ENCODE results near the gene HECTD2. TPM values are rescaled to one million over a fixed set of nuclear protein-coding genes. Genes with fewer than 3 reads are reported as not detected.
A peak's percentile ranks its signal among the peaks of the same experiment; 100 is the strongest.
"Not testable (repeated sequence)": the region's sequence is repeated elsewhere in the genome, so short reads cannot be mapped to it uniquely, and the experiment has no call there.

Gene HECTD2
- total and polyA plus RNA-seq, 7 donors: 2.4 to 29.3 (median 25.5) TPM

DNA sequence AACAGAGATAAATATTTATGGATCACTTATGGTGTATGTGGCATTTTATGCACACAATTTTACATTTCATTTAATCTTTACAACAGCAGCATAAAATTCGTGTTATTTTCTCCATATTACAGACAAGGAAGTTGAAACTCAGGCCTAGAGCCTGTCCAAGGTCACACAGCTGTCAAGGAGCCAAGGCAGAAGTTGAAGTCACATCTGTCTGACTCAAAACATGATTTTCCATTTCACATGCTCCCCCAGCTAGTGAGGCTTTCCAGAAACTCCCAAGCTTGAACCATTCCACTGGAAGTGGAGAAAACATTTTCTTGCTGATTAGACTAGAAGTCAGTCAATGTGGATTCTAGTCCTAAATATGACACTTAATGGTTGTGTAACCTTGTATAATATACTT, 110.5 kb downstream of the HECTD2 start:
- Histone ChIP-seq H3K36me3 (no peaks in the 10 kb centered on the region), H3K4me3 (no peak overlapping the region), H3K27ac (peak overlapping the region in 2 of 4 donors; percentile 13 to 33), H3K27me3 (no peaks in the 10 kb centered on the region), H3K9me3 (no peaks in the 10 kb centered on the region), H3K4me1 (peaks cover 0 to 10% (median 3%) of the 10 kb centered on the region in 4 donors)
- DNase-seq: peak; percentile 74
- TF ChIP-seq POLR2A (IDR thresholded peaks at IDR 0.05) (no peak), POLR2AphosphoS5 (IDR thresholded peaks at IDR 0.05) (peak in 2 of 4 donors; percentile 32 to 43), EP300 (IDR thresholded peaks at IDR 0.05) (no peak)
- intact Hi-C loops (cut with DNase I): no loop called here
- WGBS, 2 donors: 6 to 39% methylated on average over 1 of the region's 1 CpG

DNA sequence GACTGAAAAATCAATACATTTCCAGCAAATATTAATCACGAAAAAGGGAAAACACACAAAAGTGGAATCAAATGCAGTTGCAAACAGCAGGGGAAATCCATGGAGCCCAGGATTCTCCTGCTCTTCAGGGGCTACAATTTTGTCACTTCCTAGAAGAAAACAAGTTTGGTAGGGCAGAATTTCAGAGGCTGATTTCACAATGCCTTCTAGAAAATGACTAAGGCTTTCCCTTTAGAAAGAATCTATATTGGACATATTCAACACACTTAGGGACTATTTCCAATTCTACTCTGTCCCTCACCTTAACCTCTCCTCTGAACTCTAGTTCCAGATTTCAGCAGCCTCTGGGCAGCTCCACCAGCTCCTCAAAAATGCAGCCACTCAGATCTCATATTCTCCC, 111.3 kb downstream of the HECTD2 start:
- no peak for DNase-seq
- 85 to 92% methylated on average over 1 of the region's 1 CpG for WGBS, 2 donors
- intact Hi-C loops (cut with DNase I): no loop called here
- TF ChIP-seq CTCF (IDR thresholded peaks at IDR 0.05): no peak
- TF ChIP-seq POLR2A (IDR thresholded peaks at IDR 0.05): no peak
- TF ChIP-seq EP300 (IDR thresholded peaks at IDR 0.05): no peak
- no peak for TF ChIP-seq POLR2AphosphoS5 (IDR thresholded peaks at IDR 0.05)
- H3K27me3 ChIP-seq: no peaks in the 10 kb centered on the region
- peaks cover 0 to 10% (median 3%) of the 10 kb centered on the region in 4 donors for H3K4me1 ChIP-seq
- H3K27ac ChIP-seq: no peak overlapping the region
- H3K36me3 ChIP-seq: no peaks in the 10 kb centered on the region
- H3K4me3 ChIP-seq: no peak overlapping the region
- H3K9me3 ChIP-seq: no peaks in the 10 kb centered on the region

DNA sequence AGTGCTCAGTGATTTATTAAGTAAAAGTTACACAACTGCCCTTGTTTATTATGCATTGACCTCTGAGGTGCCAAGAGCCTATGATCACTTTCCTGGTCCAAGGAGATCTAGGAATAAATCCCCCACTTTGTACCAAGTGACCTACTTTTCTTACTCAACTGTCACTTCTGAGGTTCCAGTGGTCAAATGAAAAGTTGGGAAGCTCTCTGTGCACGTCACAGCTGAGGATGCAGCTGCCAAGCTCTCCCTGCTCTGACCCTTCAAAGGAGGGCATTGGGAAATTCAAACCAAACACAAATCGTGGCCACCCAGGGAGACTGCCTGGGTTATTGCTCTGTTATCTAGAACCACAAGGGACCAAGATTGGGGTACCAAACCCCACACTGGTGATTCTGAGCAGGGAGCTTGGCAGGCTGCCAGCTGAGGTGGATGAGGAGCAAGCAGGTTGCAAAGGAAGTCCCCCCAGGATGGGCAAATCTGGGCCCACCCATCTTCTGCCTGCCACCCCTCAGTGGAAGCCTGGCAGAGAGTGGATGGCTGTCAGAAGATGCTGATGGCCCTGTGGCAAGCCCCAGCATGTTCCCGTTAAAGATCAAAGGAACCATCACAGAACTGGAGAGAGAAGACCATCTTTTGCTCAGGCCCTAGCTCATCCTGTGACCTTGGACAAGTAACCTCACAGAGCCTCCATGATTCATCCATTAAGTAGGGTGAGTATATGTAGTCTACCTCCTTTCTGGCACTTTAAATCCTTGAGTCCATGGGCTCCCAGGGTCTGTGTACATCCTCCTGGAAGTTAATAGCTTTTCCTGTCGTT, 116.0 kb downstream of the HECTD2 start:
- DNase-seq: no peak

DNA sequence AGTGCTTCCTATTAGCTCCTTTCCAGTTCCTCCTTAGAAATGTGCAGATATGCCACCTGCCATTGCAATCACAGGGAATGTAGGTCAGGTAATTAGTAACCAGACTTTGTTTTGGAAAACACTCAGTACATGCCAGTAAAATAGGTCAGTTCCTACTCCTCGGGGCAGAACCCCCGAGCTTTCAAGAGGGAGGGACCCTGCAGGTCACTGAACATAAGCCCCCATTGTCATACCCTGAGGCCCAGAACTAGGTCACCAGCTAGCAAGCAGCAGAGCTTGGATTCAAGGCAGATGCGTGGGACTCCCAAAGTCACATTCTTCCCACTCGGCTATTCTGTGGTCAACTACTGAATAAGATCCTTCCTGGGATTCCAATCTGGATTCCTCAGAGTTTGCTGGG, 117.9 kb downstream of the HECTD2 start:
- DNase-seq: no peak
- Histone ChIP-seq H3K36me3 (no peaks in the 10 kb centered on the region), H3K27me3 (no peaks in the 10 kb centered on the region), H3K27ac (no peak overlapping the region), H3K9me3 (no peaks in the 10 kb centered on the region), H3K4me1 (no peaks in the 10 kb centered on the region), H3K4me3 (no peak overlapping the region)
- no peak for TF ChIP-seq EP300 (IDR thresholded peaks at IDR 0.05)
- no peak for TF ChIP-seq POLR2AphosphoS5 (IDR thresholded peaks at IDR 0.05)
- no peak for TF ChIP-seq CTCF (IDR thresholded peaks at IDR 0.05)
- no peak for TF ChIP-seq POLR2A (IDR thresholded peaks at IDR 0.05)
- 55 to 78% methylated on average over 4 of the region's 4 CpGs for WGBS, 2 donors
- intact Hi-C loops (cut with DNase I): no loop called here

More for the DNA sequence above, 116.0 kb downstream of the HECTD2 start:
- TF ChIP-seq POLR2A (IDR thresholded peaks at IDR 0.05): no peak
- TF ChIP-seq EP300 (IDR thresholded peaks at IDR 0.05): no peak
- intact Hi-C loops (cut with DNase I): no loop called here
- H3K27ac ChIP-seq: no peak overlapping the region
- H3K4me1 ChIP-seq: no peaks in the 10 kb centered on the region
- no peaks in the 10 kb centered on the region for H3K27me3 ChIP-seq
- H3K36me3 ChIP-seq: no peaks in the 10 kb centered on the region
- no peaks in the 10 kb centered on the region for H3K9me3 ChIP-seq
- 67 to 69% methylated on average over 4 of the region's 4 CpGs for WGBS, 2 donors
- H3K4me3 ChIP-seq: no peak overlapping the region

DNA sequence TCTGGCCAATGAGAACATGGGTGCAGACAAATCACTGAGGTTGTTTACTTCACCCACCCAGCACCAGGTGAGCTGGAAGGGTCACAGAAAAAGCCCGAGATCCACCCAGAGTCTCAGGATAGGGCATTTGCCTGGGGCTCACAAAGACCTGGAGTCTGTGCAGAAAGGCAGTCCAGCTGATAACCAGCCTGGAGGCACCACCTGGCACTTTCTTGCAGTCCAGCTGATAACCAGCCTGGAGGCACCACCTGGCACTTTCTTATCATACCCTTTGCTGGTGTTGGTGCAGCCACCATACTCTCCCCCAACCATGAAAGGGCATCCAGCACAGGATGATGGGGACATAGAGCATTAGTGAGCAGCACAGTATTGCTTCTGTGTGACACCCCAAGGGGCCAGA, 118.6 kb downstream of the HECTD2 start:
- 95 to 96% methylated on average over 1 of the region's 1 CpG for WGBS, 2 donors
- H3K36me3 ChIP-seq: no peaks in the 10 kb centered on the region
- no peak overlapping the region for H3K4me3 ChIP-seq
- no peak for DNase-seq
- no peaks in the 10 kb centered on the region for H3K4me1 ChIP-seq
- no peaks in the 10 kb centered on the region for H3K9me3 ChIP-seq
- no peak overlapping the region for H3K27ac ChIP-seq
- no peaks in the 10 kb centered on the region for H3K27me3 ChIP-seq
- no peak for TF ChIP-seq CTCF (IDR thresholded peaks at IDR 0.05)
- TF ChIP-seq EP300 (IDR thresholded peaks at IDR 0.05): no peak
- intact Hi-C loops (cut with DNase I): no loop called here

GRCh38 chr10:91534789-91535188, 124.6 kb downstream of the HECTD2 start:
- H3K9me3 ChIP-seq; DNase-seq; intact Hi-C loops (cut with DNase I); H3K27ac ChIP-seq; H3K4me3 ChIP-seq; H3K27me3 ChIP-seq; H3K4me1 ChIP-seq; H3K36me3 ChIP-seq: not testable (repeated sequence)
- no CpG with 5 or more reads among the region's 1 CpG for WGBS, 2 donors

Data from sigmoid colon (tissue), 7 donors.